Neural progenitor cell (in vitro differentiated cells): ENCODE measurements around the gene MRM2.

ENCODE experiments used
- CTCF ChIP-seq: fragments of 200-600 bp; sonication (generic); IDR thresholded peaks from 2 replicates; pipeline ENCODE4 v1.5.1; 2017; ENCODE audit warnings: antibody characterized with exemption, mild to moderate bottlenecking
- EZH2 ChIP-seq: fragments of 200-600 bp; sonication (generic); IDR thresholded peaks from 2 replicates; pipeline ENCODE4 v1.6.1; 2017; ENCODE audit warnings: antibody characterized with exemption, mild to moderate bottlenecking, moderate library complexity

- TF ChIP-seq CTCF (no peak), EZH2 (no peak)
Observed at GRCh38 chr7:2288503-2288902, 46.5 kb upstream of the MRM2 start.
